ENCODE results near the gene HYKK.

DNA sequence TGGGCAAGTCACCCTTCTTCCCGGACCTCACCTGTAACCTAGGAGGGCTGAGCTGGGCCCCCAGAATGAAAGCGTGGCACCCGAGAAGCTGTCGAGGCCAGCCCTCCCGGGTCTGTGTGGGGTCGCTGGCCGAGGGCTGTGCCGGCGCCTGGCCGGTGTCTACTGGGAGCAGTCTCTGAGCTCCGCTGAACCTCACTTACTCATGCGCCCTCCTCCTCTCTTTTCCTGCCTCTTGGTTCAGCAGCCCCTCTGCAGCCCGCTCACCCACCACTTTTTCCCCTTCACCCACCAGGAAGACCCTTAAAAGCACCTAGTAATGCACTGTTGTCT, 419 bp downstream of the HYKK start:
- TF ChIP-seq POLR2A (IDR thresholded peaks at IDR 0.05; ENCODE audit: low read length), result no peak
- TF ChIP-seq GATA1 (IDR thresholded peaks at IDR 0.05; ENCODE audit: low read depth, low read length), result no peak

Data from erythroblast (primary cell).